Measurements from ENCODE around the gene CDH13.

DNA sequence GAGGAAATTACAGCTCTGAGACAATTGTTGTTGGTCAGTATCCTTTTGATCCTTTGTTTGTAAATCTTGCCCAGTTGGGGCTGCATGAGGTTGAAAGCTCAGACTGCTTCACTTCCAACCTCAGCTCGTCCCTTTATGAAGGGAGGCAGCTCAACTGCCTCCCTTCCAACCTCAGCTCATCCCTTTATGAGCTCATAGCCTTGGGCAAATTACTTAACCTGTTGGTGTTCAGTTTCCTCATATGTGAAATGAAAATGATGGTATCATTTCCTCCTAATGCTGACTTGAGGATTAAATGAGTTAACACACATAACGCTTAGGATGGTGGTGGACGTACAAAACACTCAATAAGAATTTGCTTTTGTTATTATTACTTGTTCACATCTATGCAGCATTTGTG lies 265.1 kb downstream of the CDH13 start:
- TF ChIP-seq, protein P1, sequence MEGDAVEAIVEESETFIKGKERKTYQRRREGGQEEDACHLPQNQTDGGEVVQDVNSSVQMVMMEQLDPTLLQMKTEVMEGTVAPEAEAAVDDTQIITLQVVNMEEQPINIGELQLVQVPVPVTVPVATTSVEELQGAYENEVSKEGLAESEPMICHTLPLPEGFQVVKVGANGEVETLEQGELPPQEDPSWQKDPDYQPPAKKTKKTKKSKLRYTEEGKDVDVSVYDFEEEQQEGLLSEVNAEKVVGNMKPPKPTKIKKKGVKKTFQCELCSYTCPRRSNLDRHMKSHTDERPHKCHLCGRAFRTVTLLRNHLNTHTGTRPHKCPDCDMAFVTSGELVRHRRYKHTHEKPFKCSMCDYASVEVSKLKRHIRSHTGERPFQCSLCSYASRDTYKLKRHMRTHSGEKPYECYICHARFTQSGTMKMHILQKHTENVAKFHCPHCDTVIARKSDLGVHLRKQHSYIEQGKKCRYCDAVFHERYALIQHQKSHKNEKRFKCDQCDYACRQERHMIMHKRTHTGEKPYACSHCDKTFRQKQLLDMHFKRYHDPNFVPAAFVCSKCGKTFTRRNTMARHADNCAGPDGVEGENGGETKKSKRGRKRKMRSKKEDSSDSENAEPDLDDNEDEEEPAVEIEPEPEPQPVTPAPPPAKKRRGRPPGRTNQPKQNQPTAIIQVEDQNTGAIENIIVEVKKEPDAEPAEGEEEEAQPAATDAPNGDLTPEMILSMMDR (IDR thresholded peaks at IDR 0.05), result no peak
- no peak for TF ChIP-seq ZFX (IDR thresholded peaks at IDR 0.05; ENCODE audit: borderline replicate concordance)
